ENCODE results near the gene CIB2.
A peak's percentile ranks its signal among the peaks of the same experiment; 100 is the strongest.

The CIB2 gene

DNA sequence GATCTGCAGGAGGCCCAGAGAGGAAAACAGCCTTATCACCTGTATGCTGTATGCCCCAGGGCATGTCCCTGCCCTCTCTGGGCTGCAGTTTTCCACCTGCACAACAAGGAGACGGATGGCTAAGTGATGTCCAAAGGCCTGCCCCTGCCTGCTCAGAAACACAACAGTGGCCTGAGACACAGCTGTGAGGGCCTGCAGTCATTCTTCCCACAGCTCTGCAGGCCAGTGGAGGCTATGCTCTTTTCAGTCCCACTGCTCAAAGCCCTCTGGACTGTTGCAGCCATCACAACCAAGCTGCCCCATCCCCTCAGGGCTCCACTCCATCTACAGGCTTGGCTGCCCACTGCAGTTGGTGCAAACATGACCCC lies 48.5 kb downstream of the CIB2 start:
- no peak for DNase-seq

DNA sequence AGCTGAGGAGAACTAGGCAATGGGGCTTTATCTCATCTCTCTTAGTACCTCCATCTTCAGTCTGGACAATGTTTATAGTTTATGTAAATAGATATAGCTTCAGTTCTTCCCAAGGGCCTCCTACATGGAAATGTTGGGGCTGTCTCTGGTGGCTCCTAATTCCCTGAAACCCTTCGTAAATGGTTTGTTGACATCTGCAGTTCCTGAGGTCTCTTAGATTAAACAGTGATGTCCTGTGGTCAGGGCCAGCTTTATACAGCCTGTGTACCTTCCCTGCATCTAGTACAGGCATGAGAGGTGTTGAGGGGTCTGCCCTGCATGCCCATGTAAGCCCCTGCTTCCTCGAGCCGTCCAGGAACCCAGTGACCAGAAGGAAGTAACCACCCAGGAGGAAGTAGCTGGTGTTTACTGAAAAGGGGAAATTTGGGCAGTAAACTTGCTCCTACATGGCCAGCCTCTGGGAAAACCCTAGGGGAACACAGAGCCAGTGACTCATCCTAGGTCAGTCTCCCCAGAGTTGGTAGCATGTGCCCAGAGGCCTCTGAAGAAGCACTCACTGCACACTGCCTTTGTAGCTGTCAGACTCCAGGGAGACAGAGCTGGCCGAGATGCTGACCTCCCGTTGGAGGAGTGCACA lies 49.0 kb downstream of the CIB2 start:
- DNase-seq = no peak

DNA sequence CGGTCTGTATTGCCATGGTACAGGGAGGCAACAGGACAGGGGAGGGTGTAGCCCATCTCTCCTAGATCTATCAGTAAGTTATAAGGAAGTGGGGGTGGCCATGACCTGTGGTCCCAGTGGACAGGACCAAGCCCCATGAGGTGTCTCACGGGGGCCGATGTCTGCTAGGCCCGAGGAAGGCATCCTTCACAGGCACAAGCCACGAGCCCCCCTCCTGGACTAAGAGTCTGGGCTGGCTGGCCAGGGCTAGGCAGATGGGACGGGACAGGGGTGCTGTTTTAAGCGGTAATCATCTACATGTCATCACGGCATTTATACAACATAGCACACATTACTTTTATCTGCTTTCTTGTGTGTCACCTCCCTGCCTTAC lies 51.2 kb downstream of the CIB2 start:
- no peak for DNase-seq

DNA sequence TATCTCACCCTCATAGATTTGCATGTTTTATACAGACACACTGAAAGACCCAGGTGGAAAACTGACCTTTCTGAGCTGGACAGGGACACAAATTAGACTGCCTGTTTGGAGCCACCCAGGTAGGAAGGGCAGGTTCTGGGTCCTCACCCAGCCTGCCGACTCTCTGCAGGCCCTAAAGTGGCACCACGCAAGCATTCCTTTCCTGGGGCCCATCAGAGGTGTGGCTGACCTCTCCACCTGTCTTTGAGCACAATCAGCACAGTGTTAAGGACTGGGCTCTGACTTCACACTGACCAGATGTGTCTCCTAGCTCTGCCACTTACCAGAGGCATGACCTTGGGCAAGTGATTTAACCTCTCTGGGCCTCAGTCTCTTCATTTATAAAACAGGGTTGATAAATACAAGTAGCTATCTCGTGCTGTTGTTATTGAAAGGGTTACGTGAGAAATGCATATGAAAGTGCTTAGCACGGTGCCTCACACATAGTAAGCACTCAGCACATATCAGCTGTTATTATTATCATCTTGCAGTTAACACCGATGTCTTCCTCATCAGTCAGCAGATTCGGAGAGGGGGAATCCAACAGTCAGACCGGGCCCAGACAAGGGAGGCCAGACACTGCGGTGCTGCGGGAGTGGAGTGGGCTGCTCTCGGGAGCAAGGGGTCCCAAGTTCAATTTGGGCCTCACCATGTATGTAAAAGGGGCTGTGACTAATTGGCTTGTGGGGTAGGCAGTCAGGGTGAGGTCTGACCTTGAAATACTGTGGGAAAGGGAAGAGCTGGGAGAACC lies 51.8 kb downstream of the CIB2 start:
- DNase-seq = no peak

DNA sequence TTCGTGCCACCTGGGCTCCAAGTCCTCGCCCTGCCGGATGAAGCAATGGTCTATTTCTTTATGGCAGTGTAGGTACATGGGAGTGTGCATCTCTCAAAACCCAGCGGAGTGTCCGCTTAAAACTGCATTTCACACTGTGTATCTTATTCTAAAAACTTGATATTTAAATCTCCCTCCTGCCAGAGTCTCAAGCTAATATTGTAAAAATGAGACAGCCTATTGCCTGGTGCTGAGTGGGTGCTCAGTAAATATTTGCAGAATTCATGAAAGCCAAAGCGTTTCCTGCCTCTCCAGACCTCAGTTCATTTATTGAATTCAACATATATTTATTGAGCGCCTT lies 53.4 kb downstream of the CIB2 start:
- DNase-seq = peak; percentile 24

DNA sequence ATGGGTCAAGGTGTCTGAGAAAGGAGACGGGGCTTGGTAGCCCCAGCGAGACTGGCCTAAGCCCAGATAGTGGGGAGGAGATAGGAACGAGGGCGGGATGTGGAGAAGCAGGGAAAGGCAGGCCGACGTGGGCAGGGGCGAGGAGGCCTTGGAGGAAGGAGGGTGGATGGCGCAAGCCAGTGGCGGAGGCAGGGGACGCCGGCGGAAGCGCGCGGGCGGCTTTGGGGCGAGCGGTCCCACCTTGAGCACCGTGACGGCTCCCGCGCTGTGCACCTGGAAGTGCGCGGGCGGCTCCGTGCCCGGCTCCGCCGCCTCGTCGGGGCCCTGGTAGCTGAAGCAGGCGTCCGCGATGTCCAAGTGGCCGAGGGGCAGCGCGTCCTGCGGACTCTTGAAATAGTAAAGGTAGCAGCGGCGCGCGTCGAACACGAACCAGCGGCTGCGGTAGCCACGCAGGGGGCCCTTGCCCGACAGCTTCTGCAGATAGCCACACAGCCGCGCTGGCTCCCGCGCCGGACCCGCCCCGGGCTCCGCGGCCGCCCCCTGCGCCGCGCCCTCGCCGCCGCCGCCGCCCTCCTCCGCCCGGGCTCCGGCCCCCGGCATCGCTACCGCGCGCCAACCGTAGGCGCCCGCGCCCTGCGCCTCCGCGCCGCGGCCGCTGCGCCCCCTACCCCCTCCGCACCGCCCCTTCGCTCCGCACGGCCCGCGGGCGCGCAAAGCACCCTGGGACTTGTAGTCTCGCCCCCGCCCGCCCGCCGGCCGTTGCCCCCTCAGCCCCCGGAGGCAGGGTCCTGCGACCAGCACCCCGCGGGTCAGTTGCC lies 54.0 kb downstream of the CIB2 start, which contains the start of gene TBC1D2B:
Gene TBC1D2B, minus strand, starts transcription at position 659 of the 818 bp plus-strand sequence. Its CDS starts 59 bp downstream, at position 600.
- DNase-seq = no peak

DNA sequence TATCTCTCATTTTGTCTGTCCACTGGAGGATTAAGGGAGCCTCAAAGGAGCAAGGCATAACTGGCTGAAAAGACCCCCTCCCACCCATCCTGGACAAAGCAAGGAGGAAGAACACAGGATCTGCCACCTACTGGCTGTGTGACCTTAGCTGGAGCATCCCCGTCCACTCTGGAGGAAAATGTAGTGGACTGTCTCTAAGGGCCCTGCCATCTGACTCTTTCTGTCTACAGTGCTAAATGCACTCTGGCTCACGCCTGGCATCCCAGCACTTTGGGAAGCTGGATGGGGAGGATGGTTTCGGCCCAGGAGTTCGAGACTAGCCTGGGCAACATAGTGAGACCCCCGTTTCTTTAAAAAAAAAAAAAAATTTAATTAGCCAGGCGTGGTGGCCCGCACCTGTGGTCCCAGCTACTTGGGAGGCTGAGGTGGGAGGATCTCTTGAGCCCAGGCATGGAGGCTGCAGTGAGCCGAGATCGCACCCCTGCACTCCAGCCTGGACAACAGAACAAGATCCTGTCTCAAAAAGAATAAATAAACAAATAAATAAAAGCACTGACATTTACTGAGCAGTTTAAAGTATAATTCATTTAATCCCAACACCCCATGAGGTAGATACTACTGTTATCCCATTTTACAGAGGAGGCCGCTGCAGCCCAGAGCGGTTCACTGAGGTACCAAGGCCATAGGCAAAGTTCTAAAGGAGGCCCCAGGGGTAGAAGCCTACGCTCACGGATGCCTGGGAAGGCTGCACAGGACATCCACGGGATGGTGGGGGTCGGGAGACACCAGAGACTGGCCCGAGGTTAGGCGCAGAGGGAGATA lies 54.8 kb downstream of the CIB2 start:
- DNase-seq = no peak

DNA sequence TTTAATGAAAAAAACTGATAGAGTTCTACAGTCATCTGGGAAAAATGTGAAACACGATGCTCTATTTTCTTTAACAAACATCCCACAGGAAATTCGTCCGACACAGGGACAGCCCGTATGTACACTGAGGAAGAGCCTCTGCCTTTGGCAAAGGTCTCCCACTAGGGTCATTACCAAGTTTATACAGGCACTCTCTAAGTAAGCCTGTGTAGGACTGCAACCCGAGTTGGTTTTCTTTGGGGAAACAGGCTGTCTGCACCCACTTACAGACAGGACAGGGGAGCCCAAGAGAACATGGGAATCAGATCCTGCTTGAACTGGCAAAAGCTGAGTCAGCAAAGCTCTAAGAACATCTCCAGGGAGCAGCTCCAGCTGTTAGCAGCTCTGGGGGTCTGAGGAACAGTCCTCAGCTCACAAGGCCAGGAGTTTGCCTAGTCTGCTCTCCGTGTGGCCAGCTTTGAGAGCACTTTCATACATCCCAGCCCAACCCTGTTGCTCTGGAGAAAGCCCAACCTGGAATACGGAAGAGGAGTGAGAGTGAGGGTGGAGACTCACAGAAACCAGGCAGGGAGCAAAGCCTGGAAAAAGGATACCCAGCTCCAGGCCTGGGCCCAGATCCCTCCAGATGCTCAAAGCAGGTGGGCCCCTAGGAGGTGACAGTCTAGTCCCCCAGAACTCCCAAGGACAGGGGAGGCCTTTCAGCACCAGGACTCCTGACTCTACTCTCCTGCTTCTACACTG lies 55.6 kb downstream of the CIB2 start:
- DNase-seq = no peak

DNA sequence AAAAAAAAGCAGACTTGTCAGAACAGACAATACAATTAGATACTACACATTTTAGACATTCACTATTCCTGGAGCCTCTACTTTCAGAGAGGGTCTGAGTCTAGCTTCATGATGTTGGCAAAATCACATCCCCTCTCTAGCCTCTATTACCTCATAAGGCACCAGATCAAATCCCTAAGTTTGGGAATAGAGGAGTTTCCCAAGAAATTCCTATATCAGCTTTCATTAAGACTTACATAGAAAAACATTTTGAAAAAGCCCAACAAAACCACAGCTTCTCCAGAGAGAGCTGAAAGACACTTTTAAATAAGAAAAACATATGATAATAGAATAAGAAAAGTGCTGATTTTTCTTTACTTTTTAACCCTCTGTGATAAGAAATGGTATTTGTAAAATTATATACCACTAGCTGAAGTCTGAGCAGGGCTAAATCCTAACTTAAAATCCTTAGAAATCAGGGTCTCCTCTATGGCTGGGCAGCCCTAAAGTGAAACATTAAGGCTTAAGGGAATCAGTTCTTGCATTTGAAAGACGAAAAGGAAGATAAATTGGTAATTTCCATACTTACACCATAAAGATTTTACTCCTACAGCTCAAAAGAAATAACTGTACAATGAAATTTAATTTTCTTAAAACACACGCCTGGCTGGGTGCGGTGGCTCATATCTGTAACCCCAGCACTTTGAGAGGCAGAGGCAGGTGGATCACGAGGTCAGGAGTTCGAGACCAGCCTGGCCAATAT lies 58.0 kb downstream of the CIB2 start:
- DNase-seq = no peak

DNA sequence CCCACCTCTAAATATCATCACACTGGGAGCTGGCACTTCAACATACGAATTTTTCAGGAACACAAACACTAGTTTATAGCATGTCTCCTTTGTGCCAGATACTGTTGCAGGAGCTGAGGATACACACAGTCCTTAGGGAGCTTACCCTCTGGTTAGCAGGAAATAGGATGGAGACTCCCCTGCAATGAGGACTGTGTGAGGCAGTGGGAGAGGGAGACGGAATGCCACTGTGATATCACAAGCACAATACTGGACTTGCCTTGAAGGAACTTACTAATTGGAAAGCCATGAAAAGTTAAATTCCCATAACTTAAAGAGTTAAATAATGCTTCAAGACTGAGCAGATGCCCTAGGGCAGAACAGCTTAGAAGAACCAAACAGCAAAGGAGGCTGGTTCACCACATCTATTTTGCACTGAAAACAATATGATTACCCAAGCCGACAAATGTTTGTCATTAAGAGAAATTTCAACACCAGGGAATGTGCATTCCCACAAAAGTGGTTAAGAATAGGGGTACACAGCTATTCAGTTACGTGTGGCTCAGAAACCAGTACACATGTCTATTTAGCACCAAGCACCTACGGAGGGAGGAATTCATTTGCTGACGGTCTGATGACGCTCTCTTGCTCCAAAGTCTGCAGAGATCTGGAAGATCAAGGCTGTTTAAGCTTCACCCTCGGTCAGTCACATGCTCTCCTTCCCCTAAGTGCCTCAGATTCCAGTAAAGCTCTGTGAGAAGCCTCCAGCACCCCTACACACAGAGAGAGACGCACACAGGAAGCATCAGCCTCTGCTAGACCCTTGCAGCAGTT lies 59.0 kb downstream of the CIB2 start:
- no peak for DNase-seq

DNA sequence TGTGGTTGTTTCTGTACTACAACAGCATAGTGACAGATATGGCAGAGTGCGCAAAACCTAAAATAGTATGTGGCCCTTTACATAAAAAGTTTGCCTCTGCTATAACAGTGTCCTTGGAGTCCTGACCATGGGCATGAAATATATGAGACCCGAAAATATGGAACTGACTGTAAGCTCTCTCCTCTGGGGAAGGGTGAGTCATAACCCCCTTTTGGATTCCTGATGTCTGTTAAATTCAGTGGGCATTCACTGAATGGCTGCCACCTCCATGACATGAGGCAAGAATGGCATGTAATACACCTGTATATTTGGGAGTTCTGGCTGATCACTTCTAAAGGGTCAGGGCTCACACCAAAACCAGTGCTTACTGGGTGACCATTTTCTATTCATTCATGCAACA lies 59.9 kb downstream of the CIB2 start:
- DNase-seq = no peak

DNA sequence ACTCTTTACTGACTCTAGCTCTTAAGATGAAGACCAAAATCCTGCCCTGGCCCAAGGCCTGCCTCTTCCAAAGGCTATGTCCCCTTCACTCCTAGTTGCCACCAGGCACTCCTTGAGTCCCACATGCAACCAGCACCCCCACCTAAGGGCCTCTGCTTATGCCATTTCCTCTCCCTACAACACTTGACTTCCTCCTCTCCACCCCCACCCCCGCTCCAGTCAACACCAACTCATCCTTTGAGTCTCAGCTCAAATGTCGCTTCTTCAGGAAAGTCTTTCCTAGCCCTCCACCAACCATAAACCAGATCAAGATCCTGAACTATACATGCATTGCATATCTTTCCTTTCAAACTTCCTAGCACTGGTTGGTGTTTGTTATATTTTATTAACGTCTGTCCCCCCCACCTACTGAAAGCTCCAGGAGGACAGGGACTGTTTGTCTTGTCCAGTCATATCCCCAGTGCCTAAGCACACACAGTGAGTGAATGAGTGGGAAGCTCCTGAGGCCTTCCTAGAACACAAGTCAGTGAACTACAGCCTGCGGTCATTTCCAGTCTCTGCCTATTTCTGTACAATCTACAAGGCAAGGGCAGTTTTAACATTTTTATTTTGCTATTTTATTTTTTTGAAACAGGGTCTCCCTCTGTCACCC lies 61.1 kb downstream of the CIB2 start:
- DNase-seq = no peak

DNA sequence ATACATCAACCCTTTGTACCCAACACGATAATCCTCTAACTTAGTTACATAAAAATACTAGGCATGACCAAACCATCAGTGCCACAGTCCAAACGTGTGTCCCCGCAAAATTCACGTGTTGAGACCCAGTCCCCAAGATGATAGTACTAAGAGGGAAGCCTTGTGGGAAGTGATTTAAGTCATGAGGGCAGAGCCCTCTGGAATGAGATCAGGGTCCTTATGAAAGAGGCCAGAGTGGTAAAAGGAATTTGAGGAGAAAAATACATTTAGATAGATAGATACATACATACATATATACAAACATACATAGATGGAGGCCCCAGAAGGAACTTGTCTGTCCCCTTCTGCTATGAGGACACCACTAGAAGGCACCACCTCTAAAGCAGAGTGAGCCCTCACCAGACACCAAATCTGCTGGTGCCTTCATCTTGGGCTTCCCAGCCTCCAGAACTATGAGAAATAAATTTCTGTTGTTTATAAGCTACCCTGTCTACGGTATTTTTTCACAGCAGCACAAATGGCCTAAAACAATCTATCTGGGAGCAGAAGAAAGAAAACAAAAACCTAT lies 61.7 kb downstream of the CIB2 start:
- DNase-seq = no peak

DNA sequence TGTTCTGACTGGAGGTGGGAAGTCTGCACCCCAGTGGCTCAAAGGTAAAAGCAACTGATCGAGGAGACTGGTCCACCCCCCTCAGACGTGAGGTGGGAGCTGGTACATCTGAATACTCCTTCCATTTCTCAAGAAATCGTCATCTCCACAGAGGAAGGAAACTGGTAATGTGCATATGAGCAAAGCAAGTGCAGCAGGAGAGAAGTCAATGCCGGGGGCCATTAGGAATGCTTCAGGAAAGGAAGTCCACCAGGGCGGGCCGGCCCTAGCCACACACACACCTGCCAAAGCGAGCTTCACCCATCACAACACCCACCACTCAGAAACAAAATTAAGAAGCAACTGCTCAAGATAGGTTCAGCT lies 62.2 kb downstream of the CIB2 start:
- no peak for DNase-seq

DNA sequence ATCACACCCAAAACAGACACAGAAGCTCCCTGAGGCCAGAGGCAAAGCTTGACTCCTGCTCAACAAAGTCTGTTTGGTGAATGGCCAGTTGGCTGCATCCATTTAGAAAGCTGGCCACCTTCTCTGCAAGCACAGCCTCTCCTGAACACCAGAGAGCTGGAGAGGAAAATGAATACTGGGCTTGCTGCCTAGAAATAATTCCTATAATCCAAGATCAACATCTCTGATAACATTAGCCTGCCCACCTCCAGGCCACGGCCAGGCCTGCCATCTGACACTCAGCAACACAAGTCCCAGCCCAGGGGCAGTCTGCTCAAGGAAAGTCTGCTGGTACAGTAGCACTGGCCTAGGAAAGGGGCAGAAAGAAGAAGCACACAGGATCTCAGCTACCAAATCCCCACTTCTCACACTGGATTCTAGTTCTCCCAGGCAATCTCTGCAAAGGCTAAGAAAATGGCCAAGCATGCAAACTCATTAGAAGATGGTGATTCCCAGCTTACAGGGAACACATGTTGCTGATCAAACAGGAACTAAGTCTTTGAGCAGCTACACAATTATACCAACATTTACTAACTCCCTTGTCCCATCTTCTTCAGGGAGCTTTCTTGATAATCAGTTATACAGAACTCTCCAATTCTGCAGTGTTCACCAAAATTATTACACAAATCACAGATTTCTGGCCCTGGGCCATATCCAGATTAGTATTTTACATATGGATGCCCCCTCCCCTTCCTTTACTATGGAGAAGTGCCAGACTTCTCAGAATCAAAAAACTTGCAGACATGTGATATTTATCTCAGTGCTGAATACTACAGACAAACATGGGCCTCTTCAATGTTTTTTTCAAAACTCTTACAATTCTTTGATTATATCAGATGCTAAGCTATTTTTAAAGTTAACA lies 63.7 kb downstream of the CIB2 start:
- DNase-seq = no peak

DNA sequence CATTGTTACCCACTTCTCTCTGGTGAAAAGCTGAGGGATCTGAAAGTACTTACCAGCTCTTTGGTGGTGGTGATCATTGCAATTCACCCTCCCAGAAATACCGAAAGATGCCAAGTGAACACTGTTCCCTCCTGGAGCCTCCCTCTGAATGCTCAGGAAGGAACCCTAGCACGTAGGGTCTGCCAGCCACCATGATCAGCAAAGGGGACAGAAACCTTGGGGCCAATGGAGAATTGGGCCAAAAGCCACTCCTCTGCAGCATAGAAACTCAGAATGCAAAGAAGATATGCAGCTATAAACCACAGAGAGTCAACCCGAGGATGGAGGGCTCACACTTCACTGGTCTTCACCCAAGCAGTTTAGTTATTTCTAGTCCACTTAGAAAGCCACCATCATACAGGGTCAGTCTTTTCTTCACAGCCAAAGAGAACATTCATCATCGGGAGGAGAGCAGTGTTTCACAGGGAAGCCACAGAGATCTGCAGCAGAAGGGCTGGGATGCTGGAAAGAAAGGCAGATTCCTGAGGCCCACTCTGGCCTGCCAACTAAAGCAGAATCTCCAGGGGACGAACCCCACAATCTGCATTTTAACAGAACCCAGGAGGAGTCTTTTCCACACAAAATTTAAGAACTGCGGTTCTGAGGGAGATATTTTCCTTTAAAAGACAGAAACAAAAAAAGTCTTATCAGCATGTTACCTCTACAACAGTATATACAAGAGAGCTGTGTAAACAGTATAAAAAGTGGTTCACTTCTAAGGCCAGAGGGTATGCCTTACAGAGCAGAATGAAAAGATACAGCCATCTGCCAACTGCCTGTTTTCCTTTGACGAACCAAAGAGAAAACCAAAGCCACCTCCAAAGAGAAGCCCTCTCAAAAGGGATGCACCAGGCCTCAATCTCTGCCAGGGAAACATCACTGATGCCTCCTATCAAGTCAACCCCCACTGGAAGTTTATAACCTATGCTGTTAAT lies 65.0 kb downstream of the CIB2 start:
- DNase-seq = no peak

DNA sequence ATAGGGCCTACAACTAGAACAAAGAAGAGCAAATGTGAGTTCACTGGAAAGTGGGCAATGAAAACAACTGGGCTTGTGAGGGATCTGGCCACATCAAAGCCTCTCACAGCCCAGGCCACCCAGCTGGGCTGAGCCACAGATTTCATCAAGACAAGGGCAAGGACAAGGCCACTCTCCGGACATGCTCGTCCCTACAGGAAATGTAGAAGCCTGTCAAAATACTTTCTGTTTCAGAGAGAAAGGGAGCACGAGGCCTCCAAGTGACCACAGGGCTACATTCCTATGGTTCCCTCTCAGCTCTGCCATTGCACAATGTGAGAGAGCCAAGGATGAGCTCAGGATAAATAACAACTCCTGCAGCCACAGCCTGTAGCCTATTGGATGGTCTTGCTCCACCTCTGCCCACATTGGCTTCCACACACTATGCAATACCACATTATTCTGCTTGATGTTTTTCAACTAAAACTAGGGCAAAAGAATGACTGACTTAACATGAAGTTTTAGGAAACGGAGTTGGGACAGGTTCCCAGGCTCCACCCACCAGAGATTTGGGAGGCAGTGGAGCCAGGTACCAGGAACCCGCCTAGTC lies 65.9 kb downstream of the CIB2 start:
- DNase-seq = no peak

Data from DMS153 (cell line).